Upper lobe of left lung (tissue), 4 donors: ENCODE data around the gene SCUBE2.

Experiments
- CTCF ChIP-seq, 6 experiments: fragments of 450-650 bp in 4 of 6; fragments of 200-600 bp in 2 of 6; sonication (generic) in 2 of 6; IDR thresholded peaks; one replicate each; pipeline ENCODE4 v1.5.1; 2016 to 2019; ENCODE audit warnings: antibody characterized with exemption in 6 of 6
- EP300 ChIP-seq, 4 donors: sonication (generic); formaldehyde crosslinking; IDR thresholded peaks; one replicate each; pipeline ENCODE4 v1.5.1; 2017; ENCODE audit warnings: antibody characterized with exemption in 4 of 4, control low read depth in 2 of 4
- POLR2A ChIP-seq, 4 donors: fragments of 450-650 bp; IDR thresholded peaks; one replicate each; pipeline ENCODE4 v1.5.1; 2016 to 2017; ENCODE audit warnings: antibody characterized with exemption in 4 of 4, mild to moderate bottlenecking in 2 of 4
- POLR2AphosphoS5 ChIP-seq, 2 donors: sonication (generic); formaldehyde crosslinking; IDR thresholded peaks; one replicate each; pipeline ENCODE4 v1.5.1; 2017; ENCODE audit warnings: antibody characterized with exemption in 2 of 2

GRCh38 chr11:9014826-9015225 lies 76.6 kb downstream of the SCUBE2 start:
- TF ChIP-seq CTCF (IDR thresholded peaks at IDR 0.05), result no peak
- no peak for TF ChIP-seq POLR2A (IDR thresholded peaks at IDR 0.05)
- no peak for TF ChIP-seq EP300 (IDR thresholded peaks at IDR 0.05)
- no peak for TF ChIP-seq POLR2AphosphoS5 (IDR thresholded peaks at IDR 0.05)
